Measurements from ENCODE around the gene NKD2.

DNA sequence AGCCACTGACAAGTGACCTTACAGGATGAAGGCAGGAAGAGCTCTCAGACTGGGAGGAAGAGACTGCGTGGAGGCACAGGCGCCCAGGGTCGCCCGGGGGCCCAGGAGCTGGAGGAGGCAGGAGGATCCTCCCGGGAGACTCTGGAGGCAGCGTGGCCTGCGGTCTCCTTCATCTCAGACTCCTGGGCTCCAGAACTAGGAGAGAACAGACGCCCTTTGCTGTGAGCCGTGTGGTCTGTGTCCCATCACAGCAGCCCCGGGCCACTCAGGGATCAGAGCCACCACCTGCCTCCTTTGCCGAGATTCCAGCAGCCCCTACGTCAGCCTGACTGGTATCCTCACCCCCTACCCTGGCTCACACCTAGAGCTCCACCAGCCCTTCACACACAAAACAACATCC lies 58.1 kb downstream of the NKD2 start:
- TF ChIP-seq, protein P1, sequence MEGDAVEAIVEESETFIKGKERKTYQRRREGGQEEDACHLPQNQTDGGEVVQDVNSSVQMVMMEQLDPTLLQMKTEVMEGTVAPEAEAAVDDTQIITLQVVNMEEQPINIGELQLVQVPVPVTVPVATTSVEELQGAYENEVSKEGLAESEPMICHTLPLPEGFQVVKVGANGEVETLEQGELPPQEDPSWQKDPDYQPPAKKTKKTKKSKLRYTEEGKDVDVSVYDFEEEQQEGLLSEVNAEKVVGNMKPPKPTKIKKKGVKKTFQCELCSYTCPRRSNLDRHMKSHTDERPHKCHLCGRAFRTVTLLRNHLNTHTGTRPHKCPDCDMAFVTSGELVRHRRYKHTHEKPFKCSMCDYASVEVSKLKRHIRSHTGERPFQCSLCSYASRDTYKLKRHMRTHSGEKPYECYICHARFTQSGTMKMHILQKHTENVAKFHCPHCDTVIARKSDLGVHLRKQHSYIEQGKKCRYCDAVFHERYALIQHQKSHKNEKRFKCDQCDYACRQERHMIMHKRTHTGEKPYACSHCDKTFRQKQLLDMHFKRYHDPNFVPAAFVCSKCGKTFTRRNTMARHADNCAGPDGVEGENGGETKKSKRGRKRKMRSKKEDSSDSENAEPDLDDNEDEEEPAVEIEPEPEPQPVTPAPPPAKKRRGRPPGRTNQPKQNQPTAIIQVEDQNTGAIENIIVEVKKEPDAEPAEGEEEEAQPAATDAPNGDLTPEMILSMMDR (conservative IDR thresholded peaks at IDR 0.05; ENCODE audit: low read depth, low read length): no peak
- TF ChIP-seq SMC3 (IDR thresholded peaks at IDR 0.05; ENCODE audit: low read depth, low read length) (no peak), CEBPB (IDR thresholded peaks at IDR 0.05; ENCODE audit: low read depth, low read length) (no peak), POLR2A (IDR thresholded peaks at IDR 0.05; ENCODE audit: low read depth, low read length) (no peak), FOS (IDR thresholded peaks at IDR 0.05; ENCODE audit: low read depth, low read length) (no peak), RCOR1 (IDR thresholded peaks at IDR 0.05; ENCODE audit: insufficient replicate concordance, low read length) (no peak), RFX5 (IDR thresholded peaks at IDR 0.05; ENCODE audit: low read depth, low read length) (no peak), NFE2L2 (IDR thresholded peaks at IDR 0.05; ENCODE audit: low read depth, low read length) (no peak), MXI1 (IDR thresholded peaks at IDR 0.05; ENCODE audit: borderline replicate concordance, low read depth, low read length) (no peak), RAD21 (IDR thresholded peaks at IDR 0.05; ENCODE audit: low read length) (no peak), MAFK (IDR thresholded peaks at IDR 0.05; ENCODE audit: low read depth, low read length) (no peak)
- TF ChIP-seq, protein P2, sequence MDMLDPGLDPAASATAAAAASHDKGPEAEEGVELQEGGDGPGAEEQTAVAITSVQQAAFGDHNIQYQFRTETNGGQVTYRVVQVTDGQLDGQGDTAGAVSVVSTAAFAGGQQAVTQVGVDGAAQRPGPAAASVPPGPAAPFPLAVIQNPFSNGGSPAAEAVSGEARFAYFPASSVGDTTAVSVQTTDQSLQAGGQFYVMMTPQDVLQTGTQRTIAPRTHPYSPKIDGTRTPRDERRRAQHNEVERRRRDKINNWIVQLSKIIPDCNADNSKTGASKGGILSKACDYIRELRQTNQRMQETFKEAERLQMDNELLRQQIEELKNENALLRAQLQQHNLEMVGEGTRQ (IDR thresholded peaks at IDR 0.05; ENCODE audit: low read depth, low read length): no peak

Data from IMR-90 (cell line).